HEK293 (cell line): ENCODE data around the gene CLN6.

Experiments
- REST ChIP-seq: fragments of 450-650 bp; formaldehyde crosslinking; IDR thresholded peaks from 2 replicates; pipeline ENCODE4 v1.5.1; 2016; ENCODE audit warnings: missing biosample characterization, missing genetic modification characterization
- TCF7L2 ChIP-seq: IDR thresholded peaks from 2 replicates; pipeline ENCODE4 v1.6.1; 2011; ENCODE audit warnings: low read depth, mild to moderate bottlenecking, inconsistent platforms, low read length, moderate library complexity, borderline replicate concordance
- ZBTB17 ChIP-seq: fragments of 450-650 bp; formaldehyde crosslinking; IDR thresholded peaks from 2 replicates; pipeline ENCODE4 v1.5.1; 2016; ENCODE audit warnings: missing biosample characterization, missing genetic modification characterization
- ZFP37 ChIP-seq: fragments of 450-650 bp; formaldehyde crosslinking; IDR thresholded peaks from 2 replicates; pipeline ENCODE4 v1.5.1; 2016; ENCODE audit warnings: missing biosample characterization, missing genetic modification characterization
- ZNF184 ChIP-seq: fragments of 450-650 bp; IDR thresholded peaks from 2 replicates; pipeline ENCODE4 v1.5.1; 2018; ENCODE audit warnings: missing biosample characterization, mild to moderate bottlenecking, missing genetic modification characterization
- ZNF366 ChIP-seq: fragments of 450-650 bp; formaldehyde crosslinking; conservative IDR thresholded peaks from 2 replicates; pipeline ENCODE4 v1.5.1; 2016; ENCODE audit warnings: missing biosample characterization, missing genetic modification characterization
- ZNF37A ChIP-seq: fragments of 450-650 bp; IDR thresholded peaks from 2 replicates; pipeline ENCODE4 v1.5.1; 2018; ENCODE audit warnings: missing biosample characterization, missing genetic modification characterization
- ZNF560 ChIP-seq: fragments of 450-650 bp; formaldehyde crosslinking; IDR thresholded peaks from 2 replicates; pipeline ENCODE4 v1.5.1; 2017; ENCODE audit warnings: missing biosample characterization, missing genetic modification characterization, borderline replicate concordance
- TF ChIP-seq, protein P1 (sequence below): fragments of 450-650 bp; formaldehyde crosslinking; IDR thresholded peaks from 2 replicates; pipeline ENCODE4 v1.5.1; 2016; ENCODE audit warnings: missing biosample characterization, missing genetic modification characterization, low read depth
- TF ChIP-seq, protein P2 (sequence below): fragments of 450-650 bp; formaldehyde crosslinking; IDR thresholded peaks from 2 replicates; pipeline ENCODE4 v1.5.1; 2016; ENCODE audit warnings: missing biosample characterization, missing genetic modification characterization
- TF ChIP-seq, protein P3 (sequence below): fragments of 450-650 bp; formaldehyde crosslinking; optimal IDR thresholded peaks from 2 replicates; pipeline ENCODE3; 2016; ENCODE audit warnings: missing biosample characterization, mild to moderate bottlenecking, missing genetic modification characterization
- TF ChIP-seq, protein P4 (sequence below): fragments of 450-650 bp; IDR thresholded peaks from 2 replicates; pipeline ENCODE4 v1.5.1; 2018; ENCODE audit warnings: missing biosample characterization, missing genetic modification characterization
- TF ChIP-seq, protein P5 (sequence below): sonication (generic); formaldehyde crosslinking; IDR thresholded peaks from 2 replicates; pipeline ENCODE4 v1.8.1; 2022; ENCODE audit warnings: mild to moderate bottlenecking, moderate library complexity, missing genetic modification reagents
- TF ChIP-seq, protein P6 (sequence below): fragments of 450-650 bp; formaldehyde crosslinking; IDR thresholded peaks from 2 replicates; pipeline ENCODE4 v1.5.1; 2016; ENCODE audit warnings: missing biosample characterization, missing genetic modification characterization

GRCh38 chr15:68195336-68196112 lies 34.0 kb downstream of the CLN6 start:
- TF ChIP-seq ZFP37 (tag by site-specific recombination) (no peak), ZBTB17 (tag by site-specific recombination) (no peak), TCF7L2 (no peak), ZNF37A (tag by site-specific recombination) (no peak), REST (tag by site-specific recombination) (no peak), ZNF366 (no peak), ZNF560 (tag by site-specific recombination) (no peak), ZNF184 (tag by site-specific recombination) (no peak)
- TF ChIP-seq, protein P1, sequence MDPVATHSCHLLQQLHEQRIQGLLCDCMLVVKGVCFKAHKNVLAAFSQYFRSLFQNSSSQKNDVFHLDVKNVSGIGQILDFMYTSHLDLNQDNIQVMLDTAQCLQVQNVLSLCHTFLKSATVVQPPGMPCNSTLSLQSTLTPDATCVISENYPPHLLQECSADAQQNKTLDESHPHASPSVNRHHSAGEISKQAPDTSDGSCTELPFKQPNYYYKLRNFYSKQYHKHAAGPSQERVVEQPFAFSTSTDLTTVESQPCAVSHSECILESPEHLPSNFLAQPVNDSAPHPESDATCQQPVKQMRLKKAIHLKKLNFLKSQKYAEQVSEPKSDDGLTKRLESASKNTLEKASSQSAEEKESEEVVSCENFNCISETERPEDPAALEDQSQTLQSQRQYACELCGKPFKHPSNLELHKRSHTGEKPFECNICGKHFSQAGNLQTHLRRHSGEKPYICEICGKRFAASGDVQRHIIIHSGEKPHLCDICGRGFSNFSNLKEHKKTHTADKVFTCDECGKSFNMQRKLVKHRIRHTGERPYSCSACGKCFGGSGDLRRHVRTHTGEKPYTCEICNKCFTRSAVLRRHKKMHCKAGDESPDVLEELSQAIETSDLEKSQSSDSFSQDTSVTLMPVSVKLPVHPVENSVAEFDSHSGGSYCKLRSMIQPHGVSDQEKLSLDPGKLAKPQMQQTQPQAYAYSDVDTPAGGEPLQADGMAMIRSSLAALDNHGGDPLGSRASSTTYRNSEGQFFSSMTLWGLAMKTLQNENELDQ (tag by site-specific recombination) = no peak
- TF ChIP-seq, protein P2, sequence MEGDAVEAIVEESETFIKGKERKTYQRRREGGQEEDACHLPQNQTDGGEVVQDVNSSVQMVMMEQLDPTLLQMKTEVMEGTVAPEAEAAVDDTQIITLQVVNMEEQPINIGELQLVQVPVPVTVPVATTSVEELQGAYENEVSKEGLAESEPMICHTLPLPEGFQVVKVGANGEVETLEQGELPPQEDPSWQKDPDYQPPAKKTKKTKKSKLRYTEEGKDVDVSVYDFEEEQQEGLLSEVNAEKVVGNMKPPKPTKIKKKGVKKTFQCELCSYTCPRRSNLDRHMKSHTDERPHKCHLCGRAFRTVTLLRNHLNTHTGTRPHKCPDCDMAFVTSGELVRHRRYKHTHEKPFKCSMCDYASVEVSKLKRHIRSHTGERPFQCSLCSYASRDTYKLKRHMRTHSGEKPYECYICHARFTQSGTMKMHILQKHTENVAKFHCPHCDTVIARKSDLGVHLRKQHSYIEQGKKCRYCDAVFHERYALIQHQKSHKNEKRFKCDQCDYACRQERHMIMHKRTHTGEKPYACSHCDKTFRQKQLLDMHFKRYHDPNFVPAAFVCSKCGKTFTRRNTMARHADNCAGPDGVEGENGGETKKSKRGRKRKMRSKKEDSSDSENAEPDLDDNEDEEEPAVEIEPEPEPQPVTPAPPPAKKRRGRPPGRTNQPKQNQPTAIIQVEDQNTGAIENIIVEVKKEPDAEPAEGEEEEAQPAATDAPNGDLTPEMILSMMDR (tag by site-specific recombination) = no peak
- TF ChIP-seq, protein P3, sequence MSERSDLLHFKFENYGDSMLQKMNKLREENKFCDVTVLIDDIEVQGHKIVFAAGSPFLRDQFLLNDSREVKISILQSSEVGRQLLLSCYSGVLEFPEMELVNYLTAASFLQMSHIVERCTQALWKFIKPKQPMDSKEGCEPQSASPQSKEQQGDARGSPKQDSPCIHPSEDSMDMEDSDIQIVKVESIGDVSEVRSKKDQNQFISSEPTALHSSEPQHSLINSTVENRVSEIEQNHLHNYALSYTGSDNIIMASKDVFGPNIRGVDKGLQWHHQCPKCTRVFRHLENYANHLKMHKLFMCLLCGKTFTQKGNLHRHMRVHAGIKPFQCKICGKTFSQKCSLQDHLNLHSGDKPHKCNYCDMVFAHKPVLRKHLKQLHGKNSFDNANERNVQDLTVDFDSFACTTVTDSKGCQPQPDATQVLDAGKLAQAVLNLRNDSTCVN (tag by site-specific recombination) = no peak
- TF ChIP-seq, protein P4, sequence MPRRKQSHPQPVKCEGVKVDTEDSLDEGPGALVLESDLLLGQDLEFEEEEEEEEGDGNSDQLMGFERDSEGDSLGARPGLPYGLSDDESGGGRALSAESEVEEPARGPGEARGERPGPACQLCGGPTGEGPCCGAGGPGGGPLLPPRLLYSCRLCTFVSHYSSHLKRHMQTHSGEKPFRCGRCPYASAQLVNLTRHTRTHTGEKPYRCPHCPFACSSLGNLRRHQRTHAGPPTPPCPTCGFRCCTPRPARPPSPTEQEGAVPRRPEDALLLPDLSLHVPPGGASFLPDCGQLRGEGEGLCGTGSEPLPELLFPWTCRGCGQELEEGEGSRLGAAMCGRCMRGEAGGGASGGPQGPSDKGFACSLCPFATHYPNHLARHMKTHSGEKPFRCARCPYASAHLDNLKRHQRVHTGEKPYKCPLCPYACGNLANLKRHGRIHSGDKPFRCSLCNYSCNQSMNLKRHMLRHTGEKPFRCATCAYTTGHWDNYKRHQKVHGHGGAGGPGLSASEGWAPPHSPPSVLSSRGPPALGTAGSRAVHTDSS = no peak
- TF ChIP-seq, protein P5, sequence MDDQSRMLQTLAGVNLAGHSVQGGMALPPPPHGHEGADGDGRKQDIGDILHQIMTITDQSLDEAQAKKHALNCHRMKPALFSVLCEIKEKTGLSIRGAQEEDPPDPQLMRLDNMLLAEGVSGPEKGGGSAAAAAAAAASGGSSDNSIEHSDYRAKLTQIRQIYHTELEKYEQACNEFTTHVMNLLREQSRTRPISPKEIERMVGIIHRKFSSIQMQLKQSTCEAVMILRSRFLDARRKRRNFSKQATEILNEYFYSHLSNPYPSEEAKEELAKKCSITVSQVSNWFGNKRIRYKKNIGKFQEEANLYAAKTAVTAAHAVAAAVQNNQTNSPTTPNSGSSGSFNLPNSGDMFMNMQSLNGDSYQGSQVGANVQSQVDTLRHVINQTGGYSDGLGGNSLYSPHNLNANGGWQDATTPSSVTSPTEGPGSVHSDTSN (CRISPR knock-in tag) = no peak
- TF ChIP-seq, protein P6, sequence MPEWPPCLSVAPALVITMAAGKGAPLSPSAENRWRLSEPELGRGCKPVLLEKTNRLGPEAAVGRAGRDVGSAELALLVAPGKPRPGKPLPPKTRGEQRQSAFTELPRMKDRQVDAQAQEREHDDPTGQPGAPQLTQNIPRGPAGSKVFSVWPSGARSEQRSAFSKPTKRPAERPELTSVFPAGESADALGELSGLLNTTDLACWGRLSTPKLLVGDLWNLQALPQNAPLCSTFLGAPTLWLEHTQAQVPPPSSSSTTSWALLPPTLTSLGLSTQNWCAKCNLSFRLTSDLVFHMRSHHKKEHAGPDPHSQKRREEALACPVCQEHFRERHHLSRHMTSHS (tag by site-specific recombination) = no peak
